Activated B cell treated with CpG ODN at 0.5 μM for 24 hours (primary cell): ENCODE results near the gene CCDC169. TPM values are rescaled to one million over a fixed set of nuclear protein-coding genes. Genes with fewer than 3 reads are reported as not detected.
A peak's percentile ranks its signal among the peaks of the same experiment; 100 is the strongest.
"Not testable (repeated sequence)": the region's sequence is repeated elsewhere in the genome, so short reads cannot be mapped to it uniquely, and the experiment has no call there.

ENCODE experiments used
- ATAC-seq: fragments of 200-7000 bp; cut with Tn5 transposase; one replicate; pipeline ENCODE4 v1.10.0; 2021; ENCODE audit warnings: low read depth, mild to moderate bottlenecking, moderate library complexity
- CTCF ChIA-PET: fragments of 350-600 bp; sonication (Branson Sonifier 250); formaldehyde crosslinking; loops from one replicate; lab custom pipeline; 2021; ENCODE audit warnings: antibody characterized with exemption; lab: Charles Lee
- POLR2A ChIA-PET: fragments of 350-600 bp; sonication (Branson Sonifier 250); formaldehyde crosslinking; loops from one replicate; lab custom pipeline; 2021; ENCODE audit warnings: antibody characterized with exemption; lab: Charles Lee
- DNase-seq: peaks from one replicate; pipeline ENCODE4 v3.0.0; 2022
- H3K27ac Mint-ChIP-seq: one replicate; pipeline ENCODE4 v1.8.0; 2020; ENCODE audit warnings: mixed read lengths
- H3K27me3 Mint-ChIP-seq: one replicate; pipeline ENCODE4 v1.8.0; 2021; ENCODE audit warnings: mixed read lengths
- H3K36me3 Mint-ChIP-seq: one replicate; pipeline ENCODE4 v1.8.0; 2021; ENCODE audit warnings: low read depth, mixed read lengths
- H3K4me1 Mint-ChIP-seq: one replicate; pipeline ENCODE4 v1.8.0; 2021; ENCODE audit warnings: mixed read lengths
- H3K4me3 Mint-ChIP-seq: one replicate; pipeline ENCODE4 v1.8.0; 2020; ENCODE audit warnings: mild to moderate bottlenecking, mixed read lengths
- H3K9me3 Mint-ChIP-seq: one replicate; pipeline ENCODE4 v1.8.0; 2020; ENCODE audit warnings: mixed read lengths
- CTCF ChIP-seq: fragments of 200-600 bp; IDR thresholded peaks from one replicate; pipeline ENCODE4 v1.8.0; 2022; ENCODE audit warnings: antibody characterized with exemption, mild to moderate bottlenecking
- intact Hi-C: fragments of 100-400 bp; cut with micrococcal nuclease; formaldehyde crosslinking; loops from one replicate; pipeline ENCODE4 v1.15.1; 2024
- total RNA-seq: library from RNA; stranded (reverse); gene quantifications from 2 replicates; pipeline ENCODE4 v1.2.3, GENCODE V29; 2022

The CCDC169 gene
- total RNA-seq, 1 donor from 2014 or later = 0.18 TPM

DNA sequence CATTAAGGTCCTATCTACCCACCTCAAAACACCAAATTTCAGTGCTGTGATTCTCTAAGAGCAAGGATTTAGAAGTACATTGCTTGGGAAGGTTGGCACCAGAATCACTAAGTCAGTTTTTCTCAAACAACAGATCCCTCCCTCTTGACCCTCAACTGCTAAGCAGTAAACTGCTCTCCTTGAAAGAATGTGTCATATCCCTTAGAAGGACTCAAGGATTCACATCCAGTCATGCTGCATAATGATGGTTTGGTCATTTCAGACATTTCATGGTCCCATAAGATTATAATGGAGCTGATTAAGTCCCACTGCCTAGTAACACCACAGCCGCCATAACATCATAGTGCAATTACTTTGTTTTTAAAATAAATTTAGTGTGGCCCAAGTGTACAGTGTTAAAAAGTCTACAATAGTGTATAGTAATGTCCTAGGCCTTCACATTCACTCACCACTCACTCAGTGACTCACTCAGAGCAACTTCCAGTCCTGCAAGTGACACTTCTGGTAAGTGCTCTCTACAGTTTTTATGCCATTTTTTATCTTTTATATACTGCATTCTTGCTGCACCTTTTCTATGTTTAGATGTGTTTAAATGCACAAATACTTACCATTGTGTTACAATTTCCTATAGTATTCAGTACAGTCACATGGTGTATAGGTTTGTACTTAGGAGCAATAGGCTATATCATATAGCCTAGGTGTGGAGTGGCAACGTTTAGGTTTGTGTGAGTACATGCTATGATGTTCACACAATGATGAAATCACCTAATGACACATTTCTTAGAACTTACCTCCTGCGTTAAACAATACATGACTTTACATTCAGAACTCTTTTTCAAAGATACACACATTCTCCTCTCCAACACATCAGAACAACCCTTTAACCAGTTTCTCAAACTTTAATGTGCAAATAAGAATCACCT lies 15.7 kb upstream of the CCDC169 start:
- DNase-seq (no peak), ATAC-seq (no peak)
- no peak overlapping the region for H3K27ac Mint-ChIP-seq
- intact Hi-C loops = no loop called here
- no peak overlapping the region for H3K4me3 Mint-ChIP-seq
- no peaks in the 10 kb centered on the region for H3K4me1 Mint-ChIP-seq
- H3K9me3 Mint-ChIP-seq = no peaks in the 10 kb centered on the region
- POLR2A ChIA-PET = no interaction called here
- no peaks in the 10 kb centered on the region for H3K27me3 Mint-ChIP-seq
- CTCF ChIA-PET = no interaction called here
- TF ChIP-seq CTCF = no peak
- peaks cover 29% of the 10 kb centered on the region for H3K36me3 Mint-ChIP-seq

GRCh38 chr13:36310417-36311108 lies 12.9 kb upstream of the CCDC169 start:
- POLR2A ChIA-PET = no interaction called here
- DNase-seq (no peak), ATAC-seq (no peak)
- Mint-ChIP-seq H3K4me1 (no peaks in the 10 kb centered on the region), H3K36me3 (peaks cover 27% of the 10 kb centered on the region), H3K27ac (no peak overlapping the region), H3K27me3 (no peaks in the 10 kb centered on the region), H3K4me3 (no peak overlapping the region), H3K9me3 (no peaks in the 10 kb centered on the region)
- CTCF ChIA-PET = no interaction called here
- no peak for TF ChIP-seq CTCF
- intact Hi-C loops = no loop called here

DNA sequence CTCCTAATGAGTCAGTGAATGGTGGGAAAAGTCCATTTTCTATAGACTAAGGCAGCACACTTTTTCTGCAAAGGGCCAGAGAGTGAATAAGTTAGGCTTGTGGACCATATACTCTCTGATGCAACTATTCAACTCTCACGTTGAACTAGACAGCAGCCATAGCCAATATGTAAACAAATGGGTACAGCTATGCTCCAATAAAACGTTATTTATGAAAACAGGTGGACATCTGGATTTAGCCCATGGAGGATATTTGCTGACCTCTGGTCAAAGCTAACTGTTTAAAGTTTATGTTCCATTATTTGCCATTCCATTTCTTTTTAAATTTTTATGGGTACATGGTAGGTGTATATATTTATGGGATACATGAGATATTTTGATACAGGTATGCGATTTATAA lies 4.7 kb upstream of the CCDC169 start:
- H3K36me3 Mint-ChIP-seq = no peaks in the 10 kb centered on the region
- no peak for DNase-seq
- H3K4me1 Mint-ChIP-seq = peaks cover 12% of the 10 kb centered on the region
- ATAC-seq = no peak
- H3K4me3 Mint-ChIP-seq = no peak overlapping the region
- no peak for TF ChIP-seq CTCF
- H3K27me3 Mint-ChIP-seq = peaks cover 7% of the 10 kb centered on the region
- CTCF ChIA-PET = no interaction called here
- POLR2A ChIA-PET = no interaction called here
- H3K27ac Mint-ChIP-seq = no peak overlapping the region
- no peaks in the 10 kb centered on the region for H3K9me3 Mint-ChIP-seq
- intact Hi-C loops = no loop called here

- DNase-seq, ATAC-seq, H3K27ac Mint-ChIP-seq, H3K9me3 Mint-ChIP-seq, CTCF ChIA-PET, H3K36me3 Mint-ChIP-seq, H3K4me3 Mint-ChIP-seq, intact Hi-C loops: not testable (repeated sequence)
- Mint-ChIP-seq H3K4me1 (peaks cover 18% of the 10 kb centered on the region), H3K27me3 (peaks cover 18% of the 10 kb centered on the region)
- POLR2A ChIA-PET = interaction anchor here (0.7 kb wide), 1 partner anchor 258 kb away, joined by 3 read pairs; no protein-coding TSS in a partner anchor
These were observed 1.9 kb upstream of the CCDC169 start for GRCh38 chr13:36299469-36299868.

DNA sequence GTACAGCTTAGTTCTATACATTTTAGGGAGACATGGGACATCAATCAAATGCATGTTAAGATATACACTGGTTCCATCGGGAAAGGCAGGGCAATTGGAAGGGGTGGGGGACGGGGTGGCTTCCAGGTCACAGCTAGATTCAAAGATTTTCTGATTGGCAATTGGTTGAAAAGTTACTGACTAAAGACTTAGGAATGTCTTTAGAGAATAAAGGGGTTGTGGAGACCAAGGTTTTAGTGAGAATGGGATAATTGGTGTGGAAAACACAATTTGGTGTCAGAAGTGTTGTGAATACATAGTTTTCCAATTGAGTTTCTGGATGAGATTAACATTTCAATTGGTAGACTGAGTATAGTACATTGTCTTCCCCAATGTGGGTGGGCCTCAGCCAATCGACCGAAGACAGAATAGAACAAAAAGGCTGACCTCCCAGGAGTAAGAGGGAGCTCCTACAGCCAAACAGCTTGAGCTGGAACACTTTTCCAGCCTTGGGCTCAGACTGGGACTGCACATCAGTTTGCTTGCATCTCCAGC lies 988 bp upstream of the CCDC169 start:
- H3K27me3 Mint-ChIP-seq = peaks cover 18% of the 10 kb centered on the region
- peak overlapping the region; percentile 85 for H3K4me3 Mint-ChIP-seq
- H3K27ac Mint-ChIP-seq = no peak overlapping the region
- H3K4me1 Mint-ChIP-seq = peaks cover 18% of the 10 kb centered on the region
- intact Hi-C loops = no loop called here
- CTCF ChIA-PET = no interaction called here
- H3K36me3 Mint-ChIP-seq = no peaks in the 10 kb centered on the region
- POLR2A ChIA-PET = interaction anchor here (0.7 kb wide), 1 partner anchor 259 kb away, joined by 3 read pairs; no protein-coding TSS in a partner anchor
- DNase-seq (no peak), ATAC-seq (no peak)
- no peaks in the 10 kb centered on the region for H3K9me3 Mint-ChIP-seq
- no peak for TF ChIP-seq CTCF
